Hepatocyte (in vitro differentiated cells): ENCODE measurements around the gene PLA2G2C. TPM values are rescaled to one million over a fixed set of nuclear protein-coding genes. Genes with fewer than 3 reads are reported as not detected.
"Not testable (repeated sequence)": the region's sequence is repeated elsewhere in the genome, so short reads cannot be mapped to it uniquely, and the experiment has no call there.

Experiments used
- DNase-seq: peaks from one replicate; pipeline ENCODE4 v3.0.0-alpha.2; 2016; ENCODE audit warnings: low spot score
- H2AFZ ChIP-seq: fragments of 200-600 bp; sonication (generic); 2 replicates; pipeline ENCODE4 v1.6.0; 2016; ENCODE audit warnings: antibody characterized with exemption, mild to moderate bottlenecking
- H3K27ac ChIP-seq: fragments of 200-600 bp; sonication (generic); 2 replicates; pipeline ENCODE4 v1.5.1; 2016; ENCODE audit warnings: mild to moderate bottlenecking
- H3K27me3 ChIP-seq: fragments of 200-600 bp; sonication (generic); 2 replicates; pipeline ENCODE4 v1.6.1; 2016
- H3K36me3 ChIP-seq: fragments of 200-600 bp; sonication (generic); replicated peaks from 2 replicates; pipeline ENCODE4 v1.5.1; 2016; ENCODE audit warnings: low read depth; ENCODE audit not compliant: insufficient read depth
- H3K4me1 ChIP-seq: fragments of 200-600 bp; sonication (generic); 2 replicates; pipeline ENCODE4 v1.5.1; 2016; ENCODE audit warnings: mild to moderate bottlenecking, moderate library complexity; ENCODE audit not compliant: insufficient read depth
- H3K4me2 ChIP-seq: fragments of 200-600 bp; sonication (generic); 2 replicates; pipeline ENCODE4 v1.6.0; 2016
- H3K4me3 ChIP-seq: fragments of 200-600 bp; sonication (generic); 2 replicates; pipeline ENCODE4 v1.5.1; 2016; ENCODE audit warnings: mild to moderate bottlenecking
- H3K79me2 ChIP-seq: fragments of 200-600 bp; sonication (generic); 2 replicates; pipeline ENCODE4 v1.6.0; 2017; ENCODE audit warnings: mild to moderate bottlenecking
- H3K9me2 ChIP-seq: fragments of 200-600 bp; sonication (generic); replicated peaks from 2 replicates; pipeline ENCODE4 v1.6.0; 2017; ENCODE audit warnings: mild to moderate bottlenecking; ENCODE audit not compliant: insufficient read depth
- H3K9me3 ChIP-seq: fragments of 200-600 bp; sonication (generic); 2 replicates; pipeline ENCODE4 v1.5.1; 2016; ENCODE audit warnings: low read depth, mild to moderate bottlenecking
- H4K20me1 ChIP-seq: fragments of 200-600 bp; sonication (generic); 2 replicates; pipeline ENCODE4 v1.6.0; 2016; ENCODE audit warnings: mild to moderate bottlenecking; ENCODE audit not compliant: insufficient read depth, poor library complexity, severe bottlenecking
- CTCF ChIP-seq: fragments of 200-600 bp; sonication (generic); IDR thresholded peaks from 2 replicates; pipeline ENCODE4 v1.5.1; 2016; ENCODE audit warnings: antibody characterized with exemption, mild to moderate bottlenecking; ENCODE audit not compliant: poor library complexity
- EZH2 ChIP-seq: fragments of 200-600 bp; sonication (generic); IDR thresholded peaks from 2 replicates; pipeline ENCODE4 v1.6.1; 2016; ENCODE audit warnings: antibody characterized with exemption, mild to moderate bottlenecking, borderline replicate concordance
- EZH2phosphoT487 ChIP-seq: fragments of 200-600 bp; sonication (generic); IDR thresholded peaks from one replicate; pipeline ENCODE4 v1.6.1; 2018; ENCODE audit warnings: antibody characterized with exemption, mild to moderate bottlenecking, low read depth, moderate library complexity; ENCODE audit not compliant: unreplicated experiment, severe bottlenecking
- WGBS: methylation state at CpG from one replicate; pipeline ENCODE4 v1.1.6; 2016; ENCODE audit warnings: low lambda C conversion rate; ENCODE audit errors: missing lambda C conversion rate; 5-methylcytosine and 5-hydroxymethylcytosine counted together
- polyA plus RNA-seq: library from polyadenylated mRNA; unstranded; fragments of >200 nt; fragmentation: Nextera tagmentation; extraction: Ambion mirVana; gene quantifications from 2 replicates; pipeline ENCODE4 v1.2.1, GENCODE V29; 2016
- total RNA-seq: library from RNA; depleted of rRNA; stranded (reverse); fragments of >200 nt; gene quantifications from 2 replicates; pipeline ENCODE4 v1.2.3, GENCODE V29; 2014

Gene PLA2G2C
- total and polyA plus RNA-seq, 2 experiments from 2014 or later = not detected

- TF ChIP-seq EZH2phosphoT487 = no peak
- TF ChIP-seq CTCF = no peak
- TF ChIP-seq EZH2 = no peak
- H4K20me1 ChIP-seq = no peaks in the 10 kb centered on the region
- no peaks in the 10 kb centered on the region for H3K9me2 ChIP-seq
- H3K36me3 ChIP-seq = no peaks in the 10 kb centered on the region
- H2AFZ ChIP-seq = no peak overlapping the region
- H3K27ac ChIP-seq = no peak overlapping the region
- H3K9me3 ChIP-seq = no peaks in the 10 kb centered on the region
- 94% methylated on average over 1 of the region's 1 CpG for WGBS
- H3K79me2 ChIP-seq = no peaks in the 10 kb centered on the region
- no peaks in the 10 kb centered on the region for H3K27me3 ChIP-seq
- H3K4me1 ChIP-seq = no peaks in the 10 kb centered on the region
- H3K4me2 ChIP-seq = no peak overlapping the region
- H3K4me3 ChIP-seq = no peak overlapping the region
- DNase-seq = no peak
Observed at GRCh38 chr1:20137604-20138003, 48.7 kb downstream of the PLA2G2C start.

GRCh38 chr1:20137055-20137454 is 49.3 kb downstream of the PLA2G2C start:
- H4K20me1 ChIP-seq = no peaks in the 10 kb centered on the region
- H3K9me2 ChIP-seq = no peaks in the 10 kb centered on the region
- H3K9me3 ChIP-seq = no peaks in the 10 kb centered on the region
- H3K27me3 ChIP-seq = no peaks in the 10 kb centered on the region
- TF ChIP-seq EZH2phosphoT487 = no peak
- TF ChIP-seq CTCF = no peak
- TF ChIP-seq EZH2 = no peak
- H3K27ac ChIP-seq = no peak overlapping the region
- H3K4me3 ChIP-seq = no peak overlapping the region
- H3K4me1 ChIP-seq = no peaks in the 10 kb centered on the region
- 81% methylated on average over 4 of the region's 4 CpGs for WGBS
- no peaks in the 10 kb centered on the region for H3K79me2 ChIP-seq
- H3K36me3 ChIP-seq = no peaks in the 10 kb centered on the region
- H3K4me2 ChIP-seq = no peak overlapping the region
- no peak for DNase-seq
- H2AFZ ChIP-seq = no peak overlapping the region

- Histone ChIP-seq H2AFZ (no peak overlapping the region), H3K27ac (no peak overlapping the region), H3K9me3 (no peaks in the 10 kb centered on the region), H4K20me1 (no peaks in the 10 kb centered on the region), H3K4me1 (no peaks in the 10 kb centered on the region), H3K36me3 (no peaks in the 10 kb centered on the region), H3K79me2 (no peaks in the 10 kb centered on the region), H3K4me3 (no peak overlapping the region), H3K27me3 (no peaks in the 10 kb centered on the region), H3K9me2 (no peaks in the 10 kb centered on the region), H3K4me2 (no peak overlapping the region)
- DNase-seq = no peak
- TF ChIP-seq EZH2phosphoT487 (no peak), CTCF (no peak), EZH2 (no peak)
- WGBS = 96% methylated on average over 3 of the region's 3 CpGs
Observed at GRCh38 chr1:20136249-20136648, 50.1 kb downstream of the PLA2G2C start.

- no peak for DNase-seq
- no peaks in the 10 kb centered on the region for H3K36me3 ChIP-seq
- no peak overlapping the region for H2AFZ ChIP-seq
- 91% methylated on average over 3 of the region's 3 CpGs for WGBS
- H3K79me2 ChIP-seq = no peaks in the 10 kb centered on the region
- H4K20me1 ChIP-seq = no peaks in the 10 kb centered on the region
- H3K9me2 ChIP-seq = no peaks in the 10 kb centered on the region
- TF ChIP-seq EZH2 (no peak), CTCF (no peak), EZH2phosphoT487 (no peak)
- no peak overlapping the region for H3K27ac ChIP-seq
- no peaks in the 10 kb centered on the region for H3K4me1 ChIP-seq
- H3K4me2 ChIP-seq = no peak overlapping the region
- H3K27me3 ChIP-seq = no peaks in the 10 kb centered on the region
- H3K4me3 ChIP-seq = no peak overlapping the region
- no peaks in the 10 kb centered on the region for H3K9me3 ChIP-seq
Observed at GRCh38 chr1:20134995-20135394, 51.3 kb downstream of the PLA2G2C start.

GRCh38 chr1:20130518-20130917 is 55.8 kb downstream of the PLA2G2C start:
- H2AFZ ChIP-seq, H4K20me1 ChIP-seq, H3K79me2 ChIP-seq, H3K36me3 ChIP-seq, H3K4me2 ChIP-seq, DNase-seq, H3K9me2 ChIP-seq, H3K4me3 ChIP-seq, H3K27me3 ChIP-seq, H3K4me1 ChIP-seq, H3K27ac ChIP-seq, H3K9me3 ChIP-seq: not testable (repeated sequence)
- whole genome bisulfite sequencing = 96% methylated on average over 3 of the region's 3 CpGs
